Tibial artery (tissue), 4 donors: Measurements from ENCODE around the gene PLET1.

Experiments
- DNase-seq, 2 donors: peaks; one replicate each; pipeline ENCODE4 v3.0.0-alpha.2; 2019
- H3K27ac ChIP-seq, 2 donors: fragments of 200-600 bp; sonication (generic) in 1 of 2; 1 replicate in 1 of 2; 2 replicates in 1 of 2; pipeline ENCODE4 v1.5.1; 2018 to 2019; ENCODE audit warnings: mild to moderate bottlenecking in 1 of 2
- H3K27me3 ChIP-seq, 2 donors: fragments of 200-600 bp; sonication (generic) in 1 of 2; one replicate each; pipeline versions ENCODE4 v1.5.1 to v1.6.0; 2016 to 2019
- H3K36me3 ChIP-seq, 3 donors: fragments of 200-600 bp; sonication (generic) in 2 of 3; one replicate each; pipeline ENCODE4 v1.5.1; 2016 to 2019; ENCODE audit warnings: mild to moderate bottlenecking in 2 of 3
- H3K4me1 ChIP-seq, 4 donors: fragments of 200-600 bp; sonication (generic) in 2 of 4; 1 replicate in 3 of 4; 2 replicates in 1 of 4; pipeline ENCODE4 v1.5.1; 2016 to 2019
- H3K4me3 ChIP-seq, 2 donors: fragments of 200-600 bp; sonication (generic) in 1 of 2; 1 replicate in 1 of 2; 2 replicates in 1 of 2; pipeline ENCODE4 v1.5.1; 2018 to 2019; ENCODE audit warnings: mild to moderate bottlenecking in 2 of 2
- H3K9me3 ChIP-seq, 3 donors: fragments of 200-600 bp; sonication (generic) in 1 of 3; one replicate each; pipeline ENCODE4 v1.5.1; 2016 to 2019
- CTCF ChIP-seq, 2 experiments: fragments of 200-600 bp in 1 of 2; fragments of 450-650 bp in 1 of 2; IDR thresholded peaks; one replicate each; pipeline ENCODE4 v1.5.1; 2017 to 2019; ENCODE audit warnings: antibody characterized with exemption in 2 of 2, mild to moderate bottlenecking in 1 of 2, moderate library complexity in 1 of 2
- intact Hi-C: fragments of 100-400 bp; cut with DNase I; formaldehyde crosslinking; loops from one replicate; pipeline ENCODE4 v1.15.0; 2023; ENCODE audit warnings: low total_unique reads

Gene PLET1

GRCh38 chr11:112281726-112282125 is 21.1 kb upstream of the PLET1 start:
- H3K4me3 ChIP-seq: no peak overlapping the region
- no peaks in the 10 kb centered on the region for H3K27me3 ChIP-seq
- intact Hi-C loops: loop anchor here (2.0 kb wide), 1 partner anchor 61 kb away; no protein-coding TSS in a partner anchor
- no peak for TF ChIP-seq CTCF (IDR thresholded peaks at IDR 0.05)
- no peaks in the 10 kb centered on the region for H3K36me3 ChIP-seq
- peaks cover 0 to 9% (median 0%) of the 10 kb centered on the region in 4 donors for H3K4me1 ChIP-seq
- no peaks in the 10 kb centered on the region for H3K9me3 ChIP-seq
- H3K27ac ChIP-seq: no peak overlapping the region
- no peak for DNase-seq

- Histone ChIP-seq H3K36me3 (no peaks in the 10 kb centered on the region), H3K9me3 (no peaks in the 10 kb centered on the region), H3K27me3 (no peaks in the 10 kb centered on the region), H3K4me1 (peaks cover 0 to 9% (median 0%) of the 10 kb centered on the region in 4 donors), H3K4me3 (peak overlapping the region; percentile 46 to 51), H3K27ac (peak overlapping the region; percentile 33 to 59)
- DNase-seq: peak; percentile 66 to 71
- intact Hi-C loops: loop anchor here (2.0 kb wide), 1 partner anchor 60 kb away; no protein-coding TSS in a partner anchor
- TF ChIP-seq CTCF (IDR thresholded peaks at IDR 0.05): peak; percentile 57 to 82
Observed at GRCh38 chr11:112280268-112281126, 19.8 kb upstream of the PLET1 start.

GRCh38 chr11:112279901-112280267 is 19.2 kb upstream of the PLET1 start:
- TF ChIP-seq CTCF (IDR thresholded peaks at IDR 0.05): peak; percentile 55 to 89
- Histone ChIP-seq H3K9me3 (no peaks in the 10 kb centered on the region), H3K4me1 (peaks cover 0 to 9% (median 0%) of the 10 kb centered on the region in 4 donors), H3K4me3 (peak overlapping the region; percentile 46 to 51), H3K27me3 (no peaks in the 10 kb centered on the region), H3K27ac (peak overlapping the region; percentile 33 to 59), H3K36me3 (no peaks in the 10 kb centered on the region)
- intact Hi-C loops: loop anchor here (2.0 kb wide), 1 partner anchor 59 kb away; no protein-coding TSS in a partner anchor
- peak in 1 of 2 donors; percentile 51 for DNase-seq

- H3K4me3 ChIP-seq: no peak overlapping the region
- TF ChIP-seq CTCF (IDR thresholded peaks at IDR 0.05): no peak
- DNase-seq: no peak
- intact Hi-C loops: no loop called here
- no peak overlapping the region for H3K27ac ChIP-seq
- H3K27me3 ChIP-seq: no peaks in the 10 kb centered on the region
- peaks cover 0 to 9% (median 0%) of the 10 kb centered on the region in 4 donors for H3K4me1 ChIP-seq
- no peaks in the 10 kb centered on the region for H3K36me3 ChIP-seq
- no peaks in the 10 kb centered on the region for H3K9me3 ChIP-seq
Observed at GRCh38 chr11:112278803-112279202, 18.1 kb upstream of the PLET1 start.

- H3K9me3 ChIP-seq: no peaks in the 10 kb centered on the region
- H3K27ac ChIP-seq: no peak overlapping the region
- H3K36me3 ChIP-seq: no peaks in the 10 kb centered on the region
- intact Hi-C loops: no loop called here
- no peak for TF ChIP-seq CTCF (IDR thresholded peaks at IDR 0.05)
- H3K4me1 ChIP-seq: peaks cover 0 to 9% (median 0%) of the 10 kb centered on the region in 4 donors
- H3K4me3 ChIP-seq: no peak overlapping the region
- no peak for DNase-seq
- no peaks in the 10 kb centered on the region for H3K27me3 ChIP-seq
Observed at GRCh38 chr11:112277941-112278340, 17.3 kb upstream of the PLET1 start.
